Right lung (tissue), 5 donors: ENCODE measurements around the gene UBE2E2. TPM values are rescaled to one million over a fixed set of nuclear protein-coding genes. Genes with fewer than 3 reads are reported as not detected.

Source experiments
- DNase-seq, 2 donors: peaks; one replicate each; pipeline ENCODE4 v3.0.0-alpha.2; 2013
- polyA plus RNA-seq, 5 donors: library from polyadenylated mRNA; unstranded; fragments of 120-200 nt; gene quantifications; one replicate each; pipeline versions ENCODE4 v1.2.1 to v1.2.3, GENCODE V29; 2013; ENCODE audit warnings: inconsistent platforms in 1 of 5, low replicate concordance in 1 of 5; ENCODE audit not compliant: insufficient read length in 5 of 5, insufficient read depth in 1 of 5

UBE2E2 gene
- polyA plus RNA-seq, 5 donors: 39.8 to 58.8 (median 52.1) TPM

GRCh38 chr3:23533596-23533995 is 330.5 kb downstream of the UBE2E2 start:
- DNase-seq: no peak

GRCh38 chr3:23533996-23534395 is 330.9 kb downstream of the UBE2E2 start:
- no peak for DNase-seq

GRCh38 chr3:23537101-23537551 is 334.0 kb downstream of the UBE2E2 start:
- no peak for DNase-seq

DNA sequence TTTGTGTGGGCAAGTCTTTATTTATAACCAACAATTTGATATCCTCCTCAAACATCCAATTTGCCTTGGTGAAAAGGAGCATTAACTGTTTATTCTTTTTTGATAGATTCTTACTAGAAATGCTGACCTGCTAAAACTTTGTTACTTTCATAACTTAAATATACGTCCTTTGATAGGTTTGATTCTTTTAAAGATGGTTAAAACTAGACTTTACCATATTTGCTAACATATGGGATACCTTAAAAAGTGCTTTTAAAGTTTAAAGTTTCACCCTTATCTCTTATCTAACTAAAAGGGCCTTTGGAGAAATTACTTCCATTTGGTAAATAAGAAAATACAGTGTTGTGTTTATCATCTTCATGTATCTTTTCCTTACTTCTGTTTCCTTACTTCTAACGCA is 336.1 kb downstream of the UBE2E2 start:
- DNase-seq: no peak

DNA sequence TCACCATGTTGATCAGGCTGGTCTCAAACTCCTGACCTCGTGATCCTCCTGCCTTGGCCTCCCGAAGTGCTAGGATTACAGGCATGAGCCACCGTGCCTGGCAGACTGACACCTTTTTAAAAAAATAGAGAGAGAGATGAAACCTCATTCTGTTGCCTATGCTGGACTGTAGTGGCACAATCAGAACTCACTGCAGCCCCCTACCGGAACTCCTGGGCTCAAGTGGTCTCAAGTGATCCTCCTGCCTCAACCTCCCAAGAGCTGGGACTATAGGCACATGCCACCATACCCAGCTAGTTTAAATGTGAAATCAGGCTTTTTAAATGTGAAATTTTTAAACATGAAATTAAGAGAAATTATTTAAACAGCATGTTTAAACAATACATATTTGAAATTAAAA is 337.5 kb downstream of the UBE2E2 start:
- DNase-seq: no peak

DNA sequence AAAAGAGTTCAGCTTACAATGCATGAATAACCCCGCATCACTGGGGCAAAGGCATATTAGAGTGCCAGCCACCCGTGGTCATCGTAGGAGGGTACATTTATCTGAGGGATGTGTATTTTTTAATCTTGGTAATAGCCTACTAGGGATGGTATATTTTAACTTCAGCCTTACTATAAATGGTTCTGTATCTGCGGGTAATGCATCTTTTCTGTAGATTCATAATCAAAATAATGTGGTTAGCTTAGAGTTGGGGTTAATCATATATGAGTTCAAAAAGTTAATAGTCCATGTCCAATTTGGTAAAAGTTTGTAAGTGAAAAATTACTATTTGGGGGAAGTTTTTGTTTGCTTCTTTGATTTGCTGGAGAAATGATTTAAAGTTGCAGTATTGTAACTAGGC is 339.0 kb downstream of the UBE2E2 start:
- DNase-seq: no peak

GRCh38 chr3:23546181-23546580 is 343.1 kb downstream of the UBE2E2 start:
- DNase-seq: no peak

DNA sequence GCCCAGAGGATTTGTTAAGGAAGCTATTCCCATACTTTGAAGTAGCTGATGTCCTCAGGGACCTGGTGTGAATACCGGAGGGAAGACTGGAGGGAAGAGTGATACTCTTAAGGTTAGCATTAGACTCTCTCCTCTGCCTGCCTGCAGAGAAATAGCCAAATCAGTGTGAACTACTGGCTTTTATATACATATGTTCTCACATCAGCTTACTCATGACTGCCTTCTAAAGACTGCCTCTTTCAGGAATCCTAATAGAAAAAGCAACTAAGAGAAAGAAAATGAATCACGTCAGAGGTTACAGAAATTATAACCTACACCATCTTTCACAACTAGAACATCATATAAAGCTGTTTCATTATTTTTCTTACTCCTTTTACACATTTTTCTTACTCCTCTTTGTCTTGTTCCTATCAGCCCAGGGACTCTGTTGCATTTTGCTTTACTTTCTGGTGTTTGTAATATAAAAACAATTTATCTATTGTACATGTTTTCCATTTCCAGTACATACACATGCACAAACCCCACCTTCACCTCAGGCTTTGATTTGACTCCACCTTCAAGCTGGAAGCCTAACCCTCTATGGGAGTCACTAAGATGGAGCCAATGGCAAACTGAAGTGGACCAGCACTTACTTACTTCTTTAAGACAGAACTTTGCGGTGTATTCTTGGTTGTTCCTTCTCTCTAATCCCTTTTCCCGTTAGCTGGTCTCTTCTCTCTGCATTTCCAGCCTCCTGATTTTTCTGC is 345.0 kb downstream of the UBE2E2 start:
- DNase-seq: no peak

DNA sequence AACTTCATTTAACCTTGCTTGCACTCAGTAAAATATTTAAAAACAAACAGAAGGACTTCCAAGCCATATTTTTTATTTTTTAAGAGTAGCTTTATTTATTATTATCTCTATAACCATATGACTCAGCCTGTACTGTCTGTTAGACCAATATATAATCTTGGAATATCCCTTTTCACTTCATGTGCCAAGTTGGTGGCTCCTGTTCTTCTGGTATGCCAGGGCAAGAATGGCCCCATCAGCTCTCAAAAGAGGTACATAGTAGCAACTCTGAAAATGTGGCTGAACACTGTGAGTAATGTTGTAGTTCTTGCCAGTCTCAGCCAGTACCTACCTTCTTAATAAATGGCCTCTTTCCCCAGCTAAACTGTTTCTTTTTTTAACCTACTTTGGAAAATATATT is 345.6 kb downstream of the UBE2E2 start:
- DNase-seq: no peak

DNA sequence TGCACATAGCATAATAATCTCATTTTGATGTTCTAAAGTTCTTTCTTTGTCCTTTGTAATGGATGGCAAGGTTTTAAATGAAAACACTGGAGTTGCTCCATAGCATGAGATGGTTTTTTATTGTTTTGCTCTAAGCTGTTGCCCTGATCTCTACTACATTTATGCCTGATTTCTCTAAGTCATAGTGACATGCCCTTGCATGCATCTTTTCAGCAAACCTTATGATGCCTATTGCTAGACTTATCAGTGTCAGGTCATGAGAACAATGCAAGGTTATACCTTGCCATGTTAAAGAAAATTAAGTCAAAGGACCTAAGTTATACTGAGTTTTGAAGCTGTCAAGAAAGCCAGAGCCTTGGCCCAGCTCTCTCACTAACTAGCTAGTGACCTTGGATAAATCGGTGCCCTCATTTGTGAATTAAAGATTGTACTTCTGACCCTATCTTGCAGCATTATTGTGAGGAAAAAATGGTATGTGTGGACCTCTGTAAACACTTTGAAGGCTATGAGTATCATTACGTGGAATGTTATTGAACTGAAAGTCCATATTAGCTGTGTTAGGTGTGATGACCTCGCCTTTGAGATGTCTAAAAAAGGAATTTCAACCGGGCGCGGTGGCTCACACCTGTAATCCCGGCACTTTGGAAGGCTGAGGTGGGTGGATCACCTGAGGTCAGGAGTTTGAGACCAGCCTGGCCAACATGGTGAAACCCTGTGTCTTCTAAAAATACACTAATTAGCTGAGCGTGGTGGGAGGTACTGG is 346.2 kb downstream of the UBE2E2 start:
- DNase-seq: no peak

- no peak for DNase-seq
These were observed 347.3 kb downstream of the UBE2E2 start for GRCh38 chr3:23550402-23550801.

DNA sequence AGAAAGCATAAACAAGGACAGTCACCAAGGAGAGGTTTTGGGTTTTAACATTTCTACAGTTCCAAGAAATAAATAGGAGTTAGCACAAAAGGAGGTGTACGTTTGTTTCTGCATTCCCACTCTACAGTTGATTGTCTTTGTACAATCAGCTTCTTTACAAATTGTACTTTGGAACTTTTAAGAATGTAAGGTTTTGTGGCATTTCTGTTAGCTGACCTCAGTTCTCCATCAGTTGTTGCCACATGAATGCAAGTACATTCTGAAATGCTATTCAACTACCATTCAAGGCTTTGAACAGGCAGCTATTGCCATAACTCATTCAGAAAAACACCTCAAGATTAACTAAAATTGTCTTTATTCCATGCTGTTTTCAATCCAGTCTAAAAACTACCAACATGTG is 349.4 kb downstream of the UBE2E2 start:
- DNase-seq: no peak

- DNase-seq: no peak
These were observed 350.2 kb downstream of the UBE2E2 start for GRCh38 chr3:23553353-23553752.

DNA sequence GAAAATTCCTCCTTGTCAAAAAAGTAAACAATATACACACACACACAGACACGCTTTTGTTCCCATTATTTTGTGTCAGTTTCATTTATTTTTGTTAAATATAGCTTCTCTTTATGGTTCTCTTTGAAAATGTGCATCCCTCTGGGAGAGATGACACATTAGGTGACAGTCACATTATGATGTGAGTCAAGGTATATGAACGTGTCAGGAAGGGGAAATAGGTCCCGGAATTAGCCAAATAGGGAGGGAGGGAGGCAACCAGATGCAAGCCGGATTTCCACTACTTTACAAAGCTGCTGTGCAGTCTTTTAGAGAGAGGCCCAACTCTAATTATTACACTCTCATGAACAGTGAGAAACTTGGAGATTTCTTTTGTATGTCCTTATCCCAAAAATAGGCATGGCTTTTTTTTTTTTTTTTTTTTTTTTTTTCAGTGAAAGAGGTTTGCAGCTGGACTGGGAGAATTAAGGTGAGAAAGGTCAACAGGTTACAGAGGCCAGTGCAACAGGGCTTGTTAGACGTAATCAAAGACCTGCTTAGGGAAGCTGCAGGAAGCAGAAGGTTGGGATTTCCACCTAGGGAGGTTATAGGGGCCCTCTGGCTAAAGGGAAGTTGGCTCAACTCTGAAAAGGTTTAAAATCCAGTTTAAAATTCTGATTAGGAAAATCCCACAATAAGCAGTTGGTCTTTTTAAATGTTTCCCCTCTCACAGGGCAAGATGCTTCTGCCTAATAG is 362.1 kb downstream of the UBE2E2 start:
- DNase-seq: no peak

DNA sequence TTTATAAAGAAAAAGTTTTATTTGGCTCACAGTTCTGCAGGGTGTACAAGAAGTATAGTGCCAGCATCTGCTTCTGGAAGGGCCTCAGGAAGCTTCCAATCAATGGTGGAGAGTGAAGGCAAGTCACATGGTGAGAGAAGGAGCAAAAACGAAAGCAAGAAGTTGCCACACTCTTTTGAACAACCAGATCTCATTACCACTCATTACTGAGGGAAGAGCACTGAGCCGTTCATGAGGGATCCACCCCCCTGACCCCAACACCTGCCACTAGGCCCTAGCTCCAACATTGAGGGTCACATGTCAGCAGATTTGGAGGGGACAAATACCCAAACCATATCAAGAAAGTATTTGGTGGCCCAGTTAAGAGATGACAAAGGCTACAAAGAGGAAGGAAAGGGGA is 363.4 kb downstream of the UBE2E2 start:
- DNase-seq: no peak

DNA sequence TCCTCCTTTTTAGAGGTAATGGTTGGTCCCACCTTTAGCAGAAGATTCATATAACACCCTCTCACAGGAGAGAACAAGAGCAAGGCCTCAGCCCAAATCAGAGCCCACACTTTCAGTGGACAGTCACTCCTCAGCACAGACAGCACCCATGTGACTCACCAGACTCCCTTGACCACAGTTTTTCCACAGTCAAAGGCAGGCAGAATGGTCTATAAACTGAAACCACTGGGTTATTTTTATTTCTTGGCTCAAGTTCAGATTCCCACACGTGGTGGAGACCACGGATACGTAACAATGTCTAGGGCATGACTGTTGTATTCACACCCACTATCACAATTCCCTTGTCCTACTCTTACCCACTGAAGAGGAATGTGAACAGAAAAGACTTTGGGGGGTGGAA is 364.8 kb downstream of the UBE2E2 start:
- no peak for DNase-seq

- DNase-seq: no peak
These were observed 370.7 kb downstream of the UBE2E2 start for GRCh38 chr3:23573827-23574226.

DNA sequence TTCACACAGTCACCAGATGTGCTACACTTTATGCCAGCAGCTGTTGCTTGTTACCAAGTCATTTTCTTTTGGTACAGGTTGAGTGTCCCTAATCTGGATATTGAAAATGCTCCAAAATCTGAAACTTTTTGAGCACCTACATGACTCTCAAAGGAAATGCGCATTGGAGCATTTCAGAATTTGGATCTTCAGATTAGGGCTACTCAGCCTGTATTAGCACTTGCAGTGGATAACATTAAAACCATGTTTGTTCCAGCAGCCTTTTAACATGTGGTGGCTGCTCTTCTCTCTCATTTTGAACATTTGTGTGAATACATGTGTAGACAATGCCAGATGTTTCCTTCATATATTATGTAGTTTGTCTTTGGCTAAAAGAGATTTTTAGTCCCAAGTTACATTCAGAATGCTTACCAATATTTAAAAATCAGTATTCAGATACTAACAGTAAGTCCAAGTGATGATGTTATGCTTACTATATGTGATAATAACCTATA is 371.7 kb downstream of the UBE2E2 start:
- no peak for DNase-seq

DNA sequence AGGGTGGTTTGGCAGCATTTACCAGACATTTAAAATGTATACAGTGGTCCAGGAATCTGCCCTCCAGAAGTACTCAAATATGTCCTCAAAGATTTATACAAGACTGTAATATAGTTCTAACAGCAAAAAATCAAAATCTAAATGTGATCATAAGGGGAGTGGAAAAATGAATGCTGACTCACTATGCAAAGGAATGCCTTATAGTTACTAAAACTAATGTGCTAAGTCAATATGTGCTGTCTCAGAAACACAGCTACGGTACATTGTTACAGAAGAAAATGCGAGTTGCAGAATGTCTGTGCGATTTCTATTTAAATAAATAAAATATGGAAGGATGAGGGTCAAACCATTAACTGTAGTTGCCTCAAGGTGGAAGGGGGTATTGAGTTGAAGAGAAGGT is 372.6 kb downstream of the UBE2E2 start:
- no peak for DNase-seq

DNA sequence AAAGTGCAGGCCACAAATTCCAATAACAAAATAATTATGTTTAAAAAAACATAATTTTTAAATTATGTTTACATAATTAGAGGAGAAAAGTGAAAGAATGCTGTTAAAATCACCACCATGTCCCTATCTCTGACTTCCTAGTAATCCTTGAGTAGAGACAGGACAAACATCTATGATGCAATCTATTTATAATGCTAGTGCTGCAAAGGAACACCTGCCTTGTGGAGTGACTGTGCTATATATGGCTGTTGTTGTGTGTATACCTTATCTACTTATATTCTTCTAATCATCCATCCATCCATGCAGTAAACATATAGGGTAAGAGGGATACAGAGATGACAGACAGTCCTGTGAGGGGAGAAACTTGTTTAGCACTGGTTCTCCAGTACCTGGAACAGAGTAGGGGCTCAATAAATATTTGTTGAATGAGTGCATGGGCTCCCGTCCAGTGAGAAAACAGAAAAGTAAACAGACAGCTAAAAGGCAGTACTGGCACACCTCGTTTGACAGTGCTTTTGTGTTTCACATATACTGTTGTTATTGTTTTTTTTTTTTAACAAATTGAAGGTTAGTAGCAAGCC is 373.3 kb downstream of the UBE2E2 start:
- DNase-seq: no peak

DNA sequence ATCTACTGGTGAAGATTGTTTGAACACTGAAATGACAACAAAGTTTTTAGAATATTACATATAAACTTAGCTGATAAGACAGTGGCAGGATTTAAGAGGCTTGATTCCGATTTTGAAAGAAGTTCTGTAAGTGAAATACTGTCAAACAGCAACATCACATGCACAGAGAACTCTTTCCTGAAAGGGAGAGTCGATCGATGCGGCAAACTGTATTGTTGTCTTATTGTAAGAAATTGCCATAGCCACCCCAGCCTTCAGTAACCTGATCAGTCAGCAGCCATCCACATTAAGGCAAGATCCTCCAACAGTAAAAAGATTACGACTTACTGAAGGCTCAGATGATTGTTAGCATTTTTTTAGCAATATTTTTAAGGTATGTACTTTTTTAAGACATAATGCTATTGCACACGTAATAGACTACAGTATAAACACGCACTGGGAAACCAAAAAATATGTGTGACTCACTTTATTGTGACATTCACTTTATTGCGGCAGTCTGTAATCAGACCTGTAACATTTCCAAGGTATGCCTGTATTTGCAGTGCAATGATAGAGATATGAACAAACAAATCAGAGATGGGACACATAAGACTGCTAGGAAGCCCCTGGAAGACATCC is 377.1 kb downstream of the UBE2E2 start:
- DNase-seq: no peak
